Choroid plexus epithelial cell (primary cell): ENCODE data around the gene PLEKHA3.

ENCODE experiments used
- DNase-seq: peaks from one replicate; pipeline ENCODE4 v3.0.0-alpha.2; 2010; ENCODE audit warnings: low read depth
- H3K4me3 ChIP-seq: 2 replicates; pipeline ENCODE4 v1.5.1; 2011; ENCODE audit warnings: low read depth, mild to moderate bottlenecking, control low read depth, low read length, moderate library complexity
- TF ChIP-seq, protein P1 (sequence below): conservative IDR thresholded peaks from 2 replicates; pipeline ENCODE4 v1.5.1; 2011; ENCODE audit warnings: low read depth, mild to moderate bottlenecking, control low read depth, inconsistent platforms, low read length, moderate library complexity

The PLEKHA3 gene

DNA sequence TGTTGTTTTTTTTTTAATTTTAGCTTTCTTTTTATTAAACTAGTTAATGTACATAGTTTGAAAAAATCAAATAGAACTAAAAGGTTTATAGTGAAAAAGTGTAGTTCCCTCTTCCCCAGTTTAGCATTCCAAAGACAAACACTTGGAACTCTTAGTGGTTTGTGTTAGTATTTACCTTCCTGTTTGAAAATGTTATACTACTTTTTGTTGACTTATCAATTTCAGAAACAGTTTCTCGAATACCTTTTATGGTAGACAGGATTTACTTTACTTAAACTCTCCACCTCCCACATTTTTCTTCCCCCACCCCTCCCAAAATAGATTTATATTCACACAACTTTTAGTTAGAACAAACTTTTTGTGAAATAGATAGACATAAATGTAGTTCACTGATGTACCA, 26.7 kb downstream of the PLEKHA3 start:
- DNase-seq: no peak

DNA sequence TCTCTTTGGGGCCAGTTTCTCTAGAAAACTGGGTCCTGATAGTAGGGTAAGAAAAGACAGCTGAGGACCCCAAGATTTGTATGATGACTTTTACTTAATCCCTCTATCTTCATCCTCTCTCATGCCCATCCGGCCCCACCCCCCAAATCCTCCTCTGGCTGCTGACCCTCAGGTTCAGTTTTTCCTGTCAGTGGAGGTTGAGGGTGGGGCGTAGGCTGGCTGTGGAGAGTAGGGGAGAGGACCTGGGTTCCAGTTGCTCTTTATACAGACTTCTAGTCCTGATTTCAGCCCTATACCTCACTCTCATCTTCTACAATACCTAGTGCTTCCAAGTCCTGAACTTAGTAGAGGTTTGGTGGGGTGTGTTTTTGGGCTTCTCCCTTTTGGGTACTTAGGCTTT, 28.4 kb downstream of the PLEKHA3 start:
- H3K4me3 ChIP-seq: no peak overlapping the region
- TF ChIP-seq, protein P1, sequence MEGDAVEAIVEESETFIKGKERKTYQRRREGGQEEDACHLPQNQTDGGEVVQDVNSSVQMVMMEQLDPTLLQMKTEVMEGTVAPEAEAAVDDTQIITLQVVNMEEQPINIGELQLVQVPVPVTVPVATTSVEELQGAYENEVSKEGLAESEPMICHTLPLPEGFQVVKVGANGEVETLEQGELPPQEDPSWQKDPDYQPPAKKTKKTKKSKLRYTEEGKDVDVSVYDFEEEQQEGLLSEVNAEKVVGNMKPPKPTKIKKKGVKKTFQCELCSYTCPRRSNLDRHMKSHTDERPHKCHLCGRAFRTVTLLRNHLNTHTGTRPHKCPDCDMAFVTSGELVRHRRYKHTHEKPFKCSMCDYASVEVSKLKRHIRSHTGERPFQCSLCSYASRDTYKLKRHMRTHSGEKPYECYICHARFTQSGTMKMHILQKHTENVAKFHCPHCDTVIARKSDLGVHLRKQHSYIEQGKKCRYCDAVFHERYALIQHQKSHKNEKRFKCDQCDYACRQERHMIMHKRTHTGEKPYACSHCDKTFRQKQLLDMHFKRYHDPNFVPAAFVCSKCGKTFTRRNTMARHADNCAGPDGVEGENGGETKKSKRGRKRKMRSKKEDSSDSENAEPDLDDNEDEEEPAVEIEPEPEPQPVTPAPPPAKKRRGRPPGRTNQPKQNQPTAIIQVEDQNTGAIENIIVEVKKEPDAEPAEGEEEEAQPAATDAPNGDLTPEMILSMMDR: no peak
- no peak for DNase-seq

More for the DNA sequence above, 26.7 kb downstream of the PLEKHA3 start:
- TF ChIP-seq, protein P1: no peak
- no peak overlapping the region for H3K4me3 ChIP-seq

DNA sequence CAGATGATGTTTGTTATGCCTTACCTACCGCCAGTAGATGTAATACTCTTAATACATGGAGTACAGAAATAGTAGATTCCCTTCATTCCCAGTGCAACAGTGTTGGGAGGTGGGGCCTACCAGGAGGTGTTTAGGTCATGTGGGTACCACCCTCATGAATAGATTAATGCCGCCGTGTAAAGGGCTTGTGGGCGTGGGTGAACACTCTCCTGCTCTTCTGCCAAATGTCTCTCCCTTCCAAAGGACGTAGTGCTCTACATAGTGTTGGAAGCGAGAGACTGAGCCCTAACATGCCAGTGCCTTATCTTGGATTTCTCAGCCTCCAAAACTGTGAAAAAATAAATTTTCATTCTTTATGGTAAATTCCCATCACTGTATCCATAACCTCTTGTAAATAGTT, 30.1 kb downstream of the PLEKHA3 start:
- no peak for DNase-seq
- H3K4me3 ChIP-seq: no peak overlapping the region
- TF ChIP-seq, protein P1: no peak

DNA sequence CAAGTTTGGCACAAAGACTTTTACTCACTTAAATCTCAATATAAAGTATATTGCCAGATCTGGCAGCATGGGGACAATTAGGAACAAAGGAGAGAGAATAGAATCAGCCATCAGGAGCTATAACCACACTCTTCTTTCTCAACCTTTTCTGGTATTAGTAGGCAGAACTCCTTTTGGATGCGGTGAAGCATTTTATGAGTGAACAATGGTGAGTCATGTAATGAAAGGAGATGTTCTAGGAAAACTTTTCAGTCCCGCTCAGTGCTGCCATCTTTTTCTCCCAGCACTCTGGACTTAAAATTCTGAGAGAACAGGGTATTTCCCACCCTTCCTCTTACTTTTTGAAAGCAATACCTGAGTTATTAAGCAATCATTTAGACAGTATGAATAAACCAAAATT, 32.2 kb downstream of the PLEKHA3 start:
- DNase-seq: peak; percentile 13
- no peak overlapping the region for H3K4me3 ChIP-seq
- TF ChIP-seq, protein P1: no peak

GRCh38 chr2:178513876-178514275, 33.6 kb downstream of the PLEKHA3 start:
- TF ChIP-seq, protein P1: no peak
- no peak overlapping the region for H3K4me3 ChIP-seq
- DNase-seq: no peak

DNA sequence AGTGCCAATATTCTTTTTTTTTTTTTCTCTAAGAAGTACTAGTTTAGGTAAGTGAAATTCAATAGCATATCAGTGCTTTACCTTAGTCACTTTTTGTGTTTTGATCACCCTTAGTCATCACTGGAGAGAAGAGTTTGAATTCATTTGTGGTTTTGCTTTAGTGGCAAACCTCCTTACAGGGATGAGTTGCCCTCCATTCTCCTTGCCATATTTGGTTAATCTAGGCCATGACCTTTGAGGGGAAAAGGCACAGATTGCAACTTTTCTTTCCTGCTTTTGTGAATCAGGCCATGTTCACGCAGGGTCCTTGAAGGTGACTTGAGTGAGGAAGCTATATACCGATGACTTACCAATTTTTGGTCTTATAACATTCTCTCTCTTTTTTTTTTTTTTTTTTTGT, 34.4 kb downstream of the PLEKHA3 start:
- TF ChIP-seq, protein P1: no peak
- DNase-seq: peak; percentile 37
- no peak overlapping the region for H3K4me3 ChIP-seq

DNA sequence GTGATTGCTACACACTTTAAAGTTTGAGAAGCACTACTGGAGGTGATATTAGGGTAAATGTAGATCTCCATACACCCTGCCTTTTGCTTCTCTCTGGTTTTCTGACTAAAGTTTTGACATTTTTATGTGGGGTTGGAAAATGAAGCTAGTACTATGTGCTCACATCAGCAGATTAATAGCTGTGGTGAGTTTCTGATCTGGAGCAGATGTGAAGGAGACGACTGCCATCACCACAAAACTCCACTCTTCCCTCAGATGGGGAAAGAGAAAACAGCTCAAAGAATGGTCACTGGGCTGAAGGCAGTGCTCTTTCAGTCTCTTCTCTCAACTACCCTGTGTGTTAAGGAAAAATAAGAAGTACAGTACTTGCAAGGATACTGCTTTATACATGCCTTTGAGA, 37.2 kb downstream of the PLEKHA3 start:
- no peak for DNase-seq
- H3K4me3 ChIP-seq: no peak overlapping the region
- TF ChIP-seq, protein P1: no peak
